ENCODE measurements around the gene DSTN. TPM values are rescaled to one million over a fixed set of nuclear protein-coding genes. Genes with fewer than 3 reads are reported as not detected.
A peak's percentile ranks its signal among the peaks of the same experiment; 100 is the strongest.

The DSTN gene
- total RNA-seq, 4 donors from 2014 or later, result 166 to 322 (median 242) TPM

GRCh38 chr20:17562804-17563305, 7.0 kb upstream of the DSTN start:
- no peak overlapping the region for H3K27ac ChIP-seq
- H3K27me3 ChIP-seq, result no peaks in the 10 kb centered on the region
- H3K4me3 ChIP-seq, result no peak overlapping the region
- 74 to 91% methylated on average over 2 of the region's 2 CpGs for WGBS, 2 donors
- DNase-seq (ENCODE audit: low spot score in 2 of 2), result no peak
- H3K36me3 ChIP-seq, result no peaks in the 10 kb centered on the region
- peaks cover 0 to 16% (median 5%) of the 10 kb centered on the region in 4 donors for H3K4me1 ChIP-seq
- H3K9me3 ChIP-seq, result no peaks in the 10 kb centered on the region
- no peak for TF ChIP-seq POLR2A (IDR thresholded peaks at IDR 0.05)
- TF ChIP-seq EP300 (IDR thresholded peaks at IDR 0.05), result no peak
- TF ChIP-seq CTCF (IDR thresholded peaks at IDR 0.05), result no peak

- DNase-seq (ENCODE audit: low spot score in 2 of 2), result no peak
- no peak for TF ChIP-seq CTCF (IDR thresholded peaks at IDR 0.05)
- TF ChIP-seq EP300 (IDR thresholded peaks at IDR 0.05), result no peak
- no peak for TF ChIP-seq POLR2A (IDR thresholded peaks at IDR 0.05)
- no peak overlapping the region for H3K4me3 ChIP-seq
- H3K36me3 ChIP-seq, result no peaks in the 10 kb centered on the region
- H3K27ac ChIP-seq, result no peak overlapping the region
- H3K27me3 ChIP-seq, result no peaks in the 10 kb centered on the region
- 56 to 65% methylated on average over 4 of the region's 4 CpGs for WGBS, 2 donors
- no peaks in the 10 kb centered on the region for H3K9me3 ChIP-seq
- peaks cover 0 to 8% (median 4%) of the 10 kb centered on the region in 4 donors for H3K4me1 ChIP-seq
Observed at GRCh38 chr20:17565169-17565845, 4.6 kb upstream of the DSTN start.

- no peaks in the 10 kb centered on the region for H3K36me3 ChIP-seq
- no peaks in the 10 kb centered on the region for H3K27me3 ChIP-seq
- no peaks in the 10 kb centered on the region for H3K9me3 ChIP-seq
- TF ChIP-seq CTCF (IDR thresholded peaks at IDR 0.05) (no peak), EP300 (IDR thresholded peaks at IDR 0.05) (no peak), POLR2A (IDR thresholded peaks at IDR 0.05) (no peak)
- peaks cover 0 to 14% (median 4%) of the 10 kb centered on the region in 4 donors for H3K4me1 ChIP-seq
- no peak for DNase-seq (ENCODE audit: low spot score in 2 of 2)
- no peak overlapping the region for H3K27ac ChIP-seq
- H3K4me3 ChIP-seq, result no peak overlapping the region
- WGBS, 2 donors, result 91% methylated on average over 3 of the region's 3 CpGs
Observed at GRCh38 chr20:17566345-17566744, 3.5 kb upstream of the DSTN start.

- DNase-seq (ENCODE audit: low spot score in 2 of 2), result no peak
- Histone ChIP-seq H3K27ac (peak overlapping the region; percentile 91 to 99 (median 98)), H3K4me3 (peak overlapping the region; percentile 84 to 96 (median 91)), H3K27me3 (no peaks in the 10 kb centered on the region), H3K4me1 (peaks cover 0 to 33% (median 7%) of the 10 kb centered on the region in 4 donors), H3K9me3 (no peaks in the 10 kb centered on the region), H3K36me3 (no peaks in the 10 kb centered on the region)
- TF ChIP-seq POLR2A (IDR thresholded peaks at IDR 0.05), result no peak
- no peak for TF ChIP-seq CTCF (IDR thresholded peaks at IDR 0.05)
- TF ChIP-seq EP300 (IDR thresholded peaks at IDR 0.05), result no peak
- WGBS, 2 donors, result 71 to 73% methylated on average over 6 of the region's 6 CpGs
Observed at GRCh38 chr20:17568045-17568788, 1.7 kb upstream of the DSTN start.

Measured in tibial nerve (tissue), 4 donors.